H1 (cell line): ENCODE measurements around the gene SLC3A2. TPM values are rescaled to one million over a fixed set of nuclear protein-coding genes. Genes with fewer than 3 reads are reported as not detected.

Experiments
- POU5F1 ChIP-seq: IDR thresholded peaks from 2 replicates; pipeline ENCODE4 v1.6.1; 2011; ENCODE audit warnings: low read depth, mild to moderate bottlenecking, low read length, moderate library complexity
- polyA plus RNA-seq, 7 experiments: library from polyadenylated mRNA; depleted of rRNA in 3 of 7; stranded (reverse) in 5 of 7; unstranded in 2 of 7; fragments of >200 nt in 5 of 7; fragments of 200-250 nt in 2 of 7; gene quantifications; 1 replicate in 5 of 7; 2 replicates in 1 of 7; 4 replicates in 1 of 7; pipeline versions ENCODE4 v1.2.1 to v1.2.3, GENCODE V29; 2011 to 2013; ENCODE audit warnings: missing spikeins in 2 of 7, mixed read lengths in 2 of 7
- total RNA-seq: library from RNA; stranded (reverse); fragmentation: NEBNext Ultra II Directional; extraction: Animal tissue kit (Norgen Biotek cat#: 25700); gene quantifications from 2 replicates; pipeline ENCODE4 v1.2.1, GENCODE V29; 2021

The SLC3A2 gene
- total and polyA plus RNA-seq, 2 of the 8 experiments (the other 6 are each of a cell fraction or from before 2014, with no cell fraction given) = 410 to 435 TPM

GRCh38 chr11:62854825-62855570, 25.7 kb upstream of the SLC3A2 start (continued):
- TF ChIP-seq POU5F1 = no peak; the same call in 1 of the 2 replicates
